Measurements from ENCODE around the gene ADAM30.

DNA sequence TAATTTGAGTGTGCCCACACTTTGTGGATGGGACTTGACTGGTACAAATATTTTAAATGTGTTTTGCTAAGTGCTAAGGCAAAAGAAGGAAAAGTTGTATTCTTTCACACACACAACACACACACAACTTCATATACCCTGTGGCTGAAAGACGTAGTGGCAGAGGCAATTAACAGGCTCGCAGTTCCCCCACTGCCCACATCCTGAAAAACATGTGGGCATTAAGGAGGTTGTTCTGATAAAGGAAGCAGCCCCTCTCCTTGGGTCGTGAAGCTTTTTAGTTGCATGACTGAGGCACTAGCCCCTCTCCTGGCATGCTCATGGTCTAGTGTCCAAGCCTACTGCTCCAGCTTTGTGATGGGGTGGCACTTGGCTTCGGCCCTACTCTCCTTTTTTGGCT lies 14.3 kb upstream of the ADAM30 start:
- TF ChIP-seq EZH2 (IDR thresholded peaks at IDR 0.05) (no peak), FOXP2 (optimal IDR thresholded peaks at IDR 0.05; ENCODE audit: control extremely low read depth, extremely low read length, insufficient read depth) (no peak), POLR2AphosphoS5 (IDR thresholded peaks at IDR 0.05; ENCODE audit: borderline replicate concordance, low read depth, low read length) (no peak)

Data from SK-N-MC (cell line).